DMS153 treated with DMSO at 0.1 percent for 48 hours (cell line): ENCODE results near the gene MAP3K14.
"Not testable (repeated sequence)": the region's sequence is repeated elsewhere in the genome, so short reads cannot be mapped to it uniquely, and the experiment has no call there.

ENCODE experiments used
- DNase-seq: peaks from one replicate; lab custom pipeline; 2025; ENCODE audit not compliant: unreplicated experiment; lab: John Stamatoyannopoulos, UW

The MAP3K14 gene

GRCh38 chr17:45302220-45302619, 14.6 kb downstream of the MAP3K14 start:
- not testable (repeated sequence) for DNase-seq

- no peak for DNase-seq
These were observed 15.1 kb downstream of the MAP3K14 start for GRCh38 chr17:45301674-45302073.

- no peak for DNase-seq
These were observed 16.6 kb downstream of the MAP3K14 start for GRCh38 chr17:45300060-45300751.

- no peak for DNase-seq
These were observed 17.5 kb downstream of the MAP3K14 start for GRCh38 chr17:45299361-45299760.

GRCh38 chr17:45298546-45299285, 18.1 kb downstream of the MAP3K14 start:
- DNase-seq: no peak

GRCh38 chr17:45296833-45297124, 20.0 kb downstream of the MAP3K14 start:
- no peak for DNase-seq

- DNase-seq: no peak
These were observed 20.6 kb downstream of the MAP3K14 start for GRCh38 chr17:45296003-45296832.

- DNase-seq: no peak
These were observed 22.3 kb downstream of the MAP3K14 start for GRCh38 chr17:45294506-45294905.

- DNase-seq: no peak
These were observed 23.2 kb downstream of the MAP3K14 start for GRCh38 chr17:45293413-45294211.

- no peak for DNase-seq
These were observed 24.0 kb downstream of the MAP3K14 start for GRCh38 chr17:45292696-45293412.

GRCh38 chr17:45291171-45291805, 25.5 kb downstream of the MAP3K14 start:
- DNase-seq: no peak

GRCh38 chr17:45290269-45290765, 26.5 kb downstream of the MAP3K14 start:
- no peak for DNase-seq

- DNase-seq: no peak
These were observed 27.2 kb downstream of the MAP3K14 start for GRCh38 chr17:45289301-45290268.

GRCh38 chr17:45288825-45289224, 28.0 kb downstream of the MAP3K14 start:
- DNase-seq: no peak

GRCh38 chr17:45287526-45288500, 29.0 kb downstream of the MAP3K14 start:
- no peak for DNase-seq

GRCh38 chr17:45286286-45286685, 30.5 kb downstream of the MAP3K14 start:
- no peak for DNase-seq
